Common myeloid progenitor, CD34-positive (primary cell): ENCODE data around the gene GASK1A.

ENCODE experiments used
- CTCF ChIA-PET: fragments of 350-600 bp; sonication (Branson Sonifier 250); formaldehyde crosslinking; loops from one replicate; lab custom pipeline; 2021; ENCODE audit warnings: antibody characterized with exemption; lab: Charles Lee
- POLR2A ChIA-PET: fragments of 350-600 bp; sonication (Branson Sonifier 250); formaldehyde crosslinking; loops from one replicate; lab custom pipeline; 2021; ENCODE audit warnings: antibody characterized with exemption; lab: Charles Lee
- DNase-seq, 3 donors: peaks; one replicate each; pipeline versions ENCODE4 v3.0.0 to v3.0.0-alpha.2; 2013
- H3K27ac ChIP-seq, 2 experiments: 1 replicate in 1 of 2; 2 replicates in 1 of 2; pipeline ENCODE4 v1.7.0; 2013; ENCODE audit warnings: inconsistent platforms in 2 of 2, low read length in 2 of 2, mild to moderate bottlenecking in 2 of 2, low read depth in 1 of 2, moderate library complexity in 1 of 2; ENCODE audit not compliant: severe bottlenecking in 2 of 2, insufficient read depth in 1 of 2, poor library complexity in 1 of 2
- H3K27me3 ChIP-seq, 5 experiments: replicated peaks in 2 of 5; 1 replicate in 3 of 5; 2 replicates in 2 of 5; pipeline versions ENCODE4 v1.6.1 to v1.7.0; 2013; ENCODE audit warnings: low read length in 4 of 5, mild to moderate bottlenecking in 2 of 5, moderate library complexity in 2 of 5, inconsistent platforms in 1 of 5; ENCODE audit not compliant: insufficient read depth in 5 of 5, control insufficient read depth in 4 of 5
- H3K36me3 ChIP-seq, 4 experiments: 1 replicate in 2 of 4; 2 replicates in 2 of 4; pipeline versions ENCODE4 v1.6.1 to v1.7.0; 2013; ENCODE audit warnings: low read length in 3 of 4, control low read depth in 1 of 4, mild to moderate bottlenecking in 1 of 4; ENCODE audit not compliant: control insufficient read depth in 4 of 4, insufficient read depth in 4 of 4
- H3K4me1 ChIP-seq, 4 experiments: 1 replicate in 3 of 4; 2 replicates in 1 of 4; pipeline versions ENCODE4 v1.6.1 to v1.7.1; 2013; ENCODE audit warnings: low read length in 3 of 4, mild to moderate bottlenecking in 3 of 4, control low read depth in 1 of 4, inconsistent platforms in 1 of 4, moderate library complexity in 1 of 4; ENCODE audit not compliant: control insufficient read depth in 4 of 4, insufficient read depth in 4 of 4; ENCODE audit errors: control extremely low read depth in 1 of 4
- H3K4me3 ChIP-seq, 7 experiments: 1 replicate in 4 of 7; 2 replicates in 3 of 7; pipeline versions ENCODE4 v1.5.1 to v1.7.0; 2013; ENCODE audit warnings: mild to moderate bottlenecking in 7 of 7, low read length in 6 of 7, moderate library complexity in 6 of 7, inconsistent platforms in 2 of 7, low read depth in 2 of 7, control low read depth in 1 of 7; ENCODE audit not compliant: insufficient read depth in 4 of 7, control insufficient read depth in 1 of 7; ENCODE audit errors: extremely low read depth in 1 of 7
- H3K9me3 ChIP-seq, 5 experiments: 1 replicate in 4 of 5; 2 replicates in 1 of 5; pipeline versions ENCODE4 v1.6.1 to v1.7.1; 2013; ENCODE audit warnings: low read length in 4 of 5, mild to moderate bottlenecking in 2 of 5, inconsistent platforms in 1 of 5, low read depth in 1 of 5, moderate library complexity in 1 of 5; ENCODE audit not compliant: control insufficient read depth in 4 of 5, insufficient read depth in 2 of 5; ENCODE audit errors: control extremely low read depth in 1 of 5
- WGBS: methylation state at CpG from one replicate; pipeline ENCODE4 v1.1.5; 2013; ENCODE audit not compliant: insufficient coverage; 5-methylcytosine and 5-hydroxymethylcytosine counted together

Gene GASK1A

DNA sequence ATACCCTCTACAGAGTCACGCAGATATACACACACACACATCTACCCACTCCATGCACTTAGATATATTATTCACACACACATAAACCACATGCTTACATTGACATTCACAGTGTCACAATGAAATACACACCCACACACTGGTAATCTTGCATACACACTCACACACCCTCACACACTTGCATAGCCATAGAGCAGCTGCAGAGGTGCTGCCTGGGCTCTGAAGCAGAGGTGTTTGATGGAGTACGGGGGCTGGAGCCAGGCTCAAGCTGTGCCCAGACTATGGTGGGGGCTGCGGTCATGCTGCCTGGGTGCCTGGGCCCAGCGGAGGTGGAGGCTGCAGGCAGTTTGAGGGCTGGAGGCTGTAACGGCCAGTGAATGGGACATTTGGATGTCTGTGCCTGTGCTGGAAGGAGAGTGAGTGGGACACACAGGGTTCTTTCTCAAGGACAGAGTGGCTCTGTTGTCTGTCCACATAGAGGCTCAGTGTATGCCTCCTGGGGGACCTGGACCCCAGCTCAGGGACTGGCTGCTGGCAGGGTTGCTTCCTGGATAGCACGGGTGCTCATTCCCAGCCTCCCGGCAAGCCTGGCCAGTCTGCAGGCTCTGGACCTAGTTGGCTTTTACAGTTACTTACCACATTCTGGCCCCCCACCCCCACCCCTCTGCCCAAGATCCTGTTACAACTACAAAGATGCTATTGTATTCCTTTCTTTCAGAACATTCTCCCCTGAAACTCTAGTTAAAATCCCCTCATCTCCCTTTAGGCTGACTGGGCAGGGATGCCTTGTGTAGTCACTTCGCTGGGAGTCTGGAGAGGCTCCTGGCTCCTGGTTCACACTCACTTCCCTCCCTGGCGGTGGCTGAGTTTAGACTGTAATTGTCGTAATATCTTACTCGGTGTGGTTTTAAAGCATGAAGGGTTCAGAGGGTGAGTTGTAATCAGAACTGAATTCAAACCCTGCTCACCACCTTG is 12.5 kb downstream of the GASK1A start:
- no peak overlapping the region for H3K27ac ChIP-seq
- H3K4me1 ChIP-seq, result no peaks in the 10 kb centered on the region

GRCh38 chr3:42994595-42994994 is 15.5 kb downstream of the GASK1A start:
- Histone ChIP-seq H3K9me3 (no peaks in the 10 kb centered on the region), H3K27ac (no peak overlapping the region), H3K36me3 (no peaks in the 10 kb centered on the region), H3K4me1 (no peaks in the 10 kb centered on the region), H3K27me3 (no peaks in the 10 kb centered on the region), H3K4me3 (no peak overlapping the region)
- ChIA-PET POLR2A (no interaction called here), CTCF (no interaction called here)
- DNase-seq, result no peak
- no CpG with 5 or more reads among the region's 3 CpGs for WGBS

More for the DNA sequence above, 12.5 kb downstream of the GASK1A start:
- 95% methylated on average over 8 of the region's 11 CpGs for whole genome bisulfite sequencing
- Histone ChIP-seq H3K9me3 (no peaks in the 10 kb centered on the region), H3K27me3 (no peaks in the 10 kb centered on the region), H3K36me3 (no peaks in the 10 kb centered on the region), H3K4me3 (no peak overlapping the region)
- no peak for DNase-seq
- CTCF ChIA-PET, result no interaction called here
- POLR2A ChIA-PET, result no interaction called here

- Histone ChIP-seq H3K4me1 (no peaks in the 10 kb centered on the region), H3K27ac (no peak overlapping the region), H3K36me3 (no peaks in the 10 kb centered on the region), H3K27me3 (no peaks in the 10 kb centered on the region), H3K9me3 (no peaks in the 10 kb centered on the region), H3K4me3 (no peak overlapping the region)
- DNase-seq, result no peak
- WGBS, result 96% methylated on average over 4 of the region's 4 CpGs
- CTCF ChIA-PET, result no interaction called here
- POLR2A ChIA-PET, result no interaction called here
These were observed 16.9 kb downstream of the GASK1A start for GRCh38 chr3:42996021-42996420.

DNA sequence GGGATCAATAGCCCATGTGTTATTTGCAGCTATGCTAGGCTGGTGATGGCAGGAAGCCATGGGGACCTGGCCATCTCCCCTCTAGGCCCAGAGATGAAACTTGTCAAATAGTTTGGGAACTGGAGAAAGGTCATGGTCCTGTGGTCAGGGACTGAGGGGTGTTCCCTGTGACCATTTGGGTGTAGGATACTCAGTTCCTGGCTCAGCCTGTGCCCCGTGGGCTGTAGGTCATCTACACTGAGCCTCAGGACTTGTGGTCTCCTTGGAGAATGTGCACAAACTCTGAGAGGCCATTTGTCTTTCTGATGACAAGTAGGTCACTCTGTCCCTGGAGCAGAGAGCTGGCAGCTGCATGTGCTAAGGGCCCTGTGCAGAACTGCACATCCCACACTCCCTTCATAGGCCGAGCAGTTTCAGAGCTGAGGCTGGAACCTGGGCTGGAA is 17.5 kb downstream of the GASK1A start:
- H3K36me3 ChIP-seq, result no peaks in the 10 kb centered on the region
- H3K4me3 ChIP-seq, result no peak overlapping the region
- no peaks in the 10 kb centered on the region for H3K27me3 ChIP-seq
- no peak for DNase-seq
- ChIA-PET POLR2A (no interaction called here), CTCF (no interaction called here)
- WGBS, result 100% methylated on average over 1 of the region's 2 CpGs
- H3K9me3 ChIP-seq, result no peaks in the 10 kb centered on the region
- no peak overlapping the region for H3K27ac ChIP-seq
- no peaks in the 10 kb centered on the region for H3K4me1 ChIP-seq

DNA sequence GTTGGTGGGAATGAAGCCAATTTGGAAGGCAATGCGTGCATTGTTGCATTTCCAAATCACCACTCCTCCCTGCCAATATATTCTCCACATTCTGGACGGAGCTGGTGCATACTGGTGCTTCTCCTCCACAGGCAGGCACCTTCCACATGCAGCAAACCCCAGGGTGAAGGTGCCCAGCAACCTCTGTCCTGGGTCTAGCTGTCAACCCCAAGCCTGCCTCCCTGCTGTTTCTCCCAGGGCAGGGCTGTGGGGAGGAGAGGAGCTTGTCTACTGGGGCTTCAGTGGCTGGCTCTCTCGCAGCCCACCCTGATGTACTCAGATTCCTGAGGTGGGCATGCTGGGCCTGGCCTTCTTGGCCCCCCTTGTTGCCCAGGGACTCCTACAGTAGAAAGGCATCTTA is 20.1 kb downstream of the GASK1A start:
- POLR2A ChIA-PET, result no interaction called here
- Histone ChIP-seq H3K36me3 (no peaks in the 10 kb centered on the region), H3K27me3 (no peaks in the 10 kb centered on the region), H3K4me1 (no peaks in the 10 kb centered on the region), H3K4me3 (no peak overlapping the region), H3K9me3 (no peaks in the 10 kb centered on the region), H3K27ac (no peak overlapping the region)
- no peak for DNase-seq
- CTCF ChIA-PET, result no interaction called here
- WGBS, result 100% methylated on average over 3 of the region's 3 CpGs

GRCh38 chr3:42999632-43000031 is 20.5 kb downstream of the GASK1A start:
- ChIA-PET CTCF (no interaction called here), POLR2A (no interaction called here)
- 93% methylated on average over 4 of the region's 4 CpGs for WGBS
- Histone ChIP-seq H3K36me3 (no peaks in the 10 kb centered on the region), H3K4me3 (no peak overlapping the region), H3K9me3 (no peaks in the 10 kb centered on the region), H3K27ac (no peak overlapping the region), H3K4me1 (no peaks in the 10 kb centered on the region), H3K27me3 (no peaks in the 10 kb centered on the region)
- no peak for DNase-seq

GRCh38 chr3:43000387-43000786 is 21.3 kb downstream of the GASK1A start:
- Histone ChIP-seq H3K36me3 (no peaks in the 10 kb centered on the region), H3K27ac (no peak overlapping the region), H3K4me1 (no peaks in the 10 kb centered on the region), H3K9me3 (no peaks in the 10 kb centered on the region), H3K27me3 (no peaks in the 10 kb centered on the region), H3K4me3 (no peak overlapping the region)
- no peak for DNase-seq
- WGBS, result 100% methylated on average over 4 of the region's 4 CpGs
- CTCF ChIA-PET, result no interaction called here
- POLR2A ChIA-PET, result no interaction called here
